ENCODE results near the gene CSRNP2.

- TF ChIP-seq POLR2A (IDR thresholded peaks at IDR 0.05): no peak
- no peak for TF ChIP-seq CTCF (IDR thresholded peaks at IDR 0.05)
- TF ChIP-seq EP300 (IDR thresholded peaks at IDR 0.05): no peak
Observed at GRCh38 chr12:51128919-51129318, 45.5 kb upstream of the CSRNP2 start.
